ENCODE data around the gene RASSF8.

- TF ChIP-seq EZH2phosphoT487 (IDR thresholded peaks at IDR 0.05; ENCODE audit: borderline replicate concordance, low read length) (no peak), CTCF (IDR thresholded peaks at IDR 0.05; ENCODE audit: low read depth, low read length, poor library complexity, severe bottlenecking) (no peak)
Observed at GRCh38 chr12:26092346-26093105, 134.0 kb downstream of the RASSF8 start.

All from DOHH2 (cell line).